ENCODE data around the gene C16orf92. TPM values are rescaled to one million over a fixed set of nuclear protein-coding genes. Genes with fewer than 3 reads are reported as not detected.
A peak's percentile ranks its signal among the peaks of the same experiment; 100 is the strongest.

Gene C16orf92
- total and polyA plus RNA-seq, 2 of the 13 experiments (the other 11 are each of a cell fraction or from before 2014, with no cell fraction given) = not detected

GRCh38 chr16:30022887-30023286, at the start of gene C16orf92 (continued):
- no peak for TF ChIP-seq HNRNPLL (IDR thresholded peaks at IDR 0.05; ENCODE audit: low read depth, low read length, poor library complexity, severe bottlenecking)

- peak; percentile 49 for FAIRE-seq
- DNase-seq (ENCODE audit: low spot score) = peak; percentile 98
- peak within 1 kb of the TSS; percentile 93 for H3K4me2 ChIP-seq (ENCODE audit: low read depth, low read length)
- in situ Hi-C loops (cut with HindIII; ENCODE audit: extremely low pct_ligation_motif_present, low pct_unique_long_range_greater_than_20kb) (no loop called here), intact Hi-C loops (cut with micrococcal nuclease; ENCODE audit: unreplicated experiment) (loop anchor here (1.0 kb wide), 2 partner anchors 30 to 47 kb away; partner anchors contain the start of gene KCTD13)
- peaks cover 23% of the 10 kb centered on the region for H4K20me1 ChIP-seq (ENCODE audit: insufficient read depth, low read length)
- H3K27me3 ChIP-seq (ENCODE audit: control insufficient read depth in 1 of 2, insufficient read depth in 2 of 2, low read length in 2 of 2) = no peaks in the 10 kb centered on the region; a peak in 1 of 5 replicates
- ChIA-PET POLR2A (interaction anchor here (0.6 to 4.7 kb wide), 33 partner anchors 9 to 294 kb away, joined by 3 to 47 read pairs (median 4); partner anchors contain the start of genes ALDOA, ASPHD1, HIRIP3 and INO80E), CTCF (ENCODE audit: low intra/inter-chr PET ratio, low total read pairs) (no interaction called here)
- 12% methylated on average over 59 of the region's 75 CpGs for WGBS (ENCODE audit: low lambda C conversion rate)
- H3K36me3 ChIP-seq (replicated peaks in 1 of 2; ENCODE audit: control insufficient read depth in 1 of 2, insufficient read depth in 2 of 2, low read length in 2 of 2) = peaks cover 21 to 27% of the 10 kb centered on the region in 2 experiments
- peak within 1 kb of the TSS; percentile 86 to 99 (median 91) for H3K4me3 ChIP-seq (replicated peaks in 1 of 3; ENCODE audit: insufficient read depth in 1 of 3, low read depth in 2 of 3, low read length in 3 of 3)
- peaks cover 38% of the 10 kb centered on the region for H3K79me2 ChIP-seq (ENCODE audit: insufficient read depth, low read length)
- H3K4me1 ChIP-seq (ENCODE audit: insufficient read depth, low read length) = peaks cover 30% of the 10 kb centered on the region
- peak within 1 kb of the TSS; percentile 72 for H3K27ac ChIP-seq (ENCODE audit: extremely low read length, insufficient read depth, low read length)
- H2AFZ ChIP-seq (ENCODE audit: low read length) = no peak within 1 kb of the TSS
- no peaks in the 10 kb centered on the region for H3K9me3 ChIP-seq (ENCODE audit: low read length)
- H3K9ac ChIP-seq (ENCODE audit: insufficient read depth, low read depth, low read length) = peak within 1 kb of the TSS; percentile 89
- no TSS peak for BruUV-seq (replicated peaks)
- ATAC-seq = peak; percentile 95
- peak; percentile 59; the same call in 1 of the 2 replicates for TF ChIP-seq NFATC3 (CRISPR knock-in tag; IDR thresholded peaks at IDR 0.05)
- TF ChIP-seq ZBTB21 (CRISPR knock-in tag; IDR thresholded peaks at IDR 0.05) = peak; percentile 13; the same call in 1 of the 2 replicates
- TF ChIP-seq ATF2 (CRISPR knock-in tag; IDR thresholded peaks at IDR 0.05) = peak; percentile 82
- TF ChIP-seq RARA (CRISPR knock-in tag; IDR thresholded peaks at IDR 0.05) = no peak
- TF ChIP-seq ZBTB7B (CRISPR knock-in tag; IDR thresholded peaks at IDR 0.05) = no peak
- TF ChIP-seq ZUFSP (CRISPR knock-in tag; IDR thresholded peaks at IDR 0.05; ENCODE audit: borderline replicate concordance) = no peak
- TF ChIP-seq ZNF777 (CRISPR knock-in tag; IDR thresholded peaks at IDR 0.05) = no peak; the same call in 1 of the 2 replicates
- TF ChIP-seq DRAP1 (CRISPR knock-in tag; IDR thresholded peaks at IDR 0.05) = peak; percentile 87
- TF ChIP-seq ZNF296 (CRISPR knock-in tag; conservative IDR thresholded peaks at IDR 0.05) = peak; percentile 31; the same call in 1 of the 2 replicates
- no peak for TF ChIP-seq SMARCC2 (IDR thresholded peaks at IDR 0.05)
- no peak for TF ChIP-seq NCOR1 (IDR thresholded peaks at IDR 0.05; ENCODE audit: borderline replicate concordance, low read length)
- peak; percentile 16; the same call in 1 of the 2 replicates for TF ChIP-seq KDM6A (CRISPR knock-in tag; IDR thresholded peaks at IDR 0.05; ENCODE audit: low read depth)
- peak; percentile 88; the same call in 1 of the 2 replicates for TF ChIP-seq ZNF749 (CRISPR knock-in tag; IDR thresholded peaks at IDR 0.05; ENCODE audit: borderline replicate concordance)
- TF ChIP-seq ZNF24 (IDR thresholded peaks at IDR 0.05) = no peak
- peak; percentile 99 for TF ChIP-seq MEIS1 (CRISPR knock-in tag; IDR thresholded peaks at IDR 0.05; ENCODE audit: borderline replicate concordance)
- TF ChIP-seq SAFB2 (CRISPR knock-in tag; IDR thresholded peaks at IDR 0.05; ENCODE audit: borderline replicate concordance, low read depth) = peak; percentile 78
- TF ChIP-seq FOXM1 (CRISPR knock-in tag; IDR thresholded peaks at IDR 0.05) = no peak
- 0 out of 2 replicates have a peak, but pooled peaks have one; percentile 50 for TF ChIP-seq CHCHD3 (CRISPR knock-in tag; IDR thresholded peaks at IDR 0.05)
Observed at GRCh38 chr16:29973384-29974246, 49.4 kb upstream of the C16orf92 start, which contains the start of gene TAOK2. Gene TAOK2 (plus strand): TSS chr16:29973868. CDS start chr16:29977773, 3,905 bp downstream.
